ENCODE measurements around the gene SPATA2L.

SPATA2L gene

DNA sequence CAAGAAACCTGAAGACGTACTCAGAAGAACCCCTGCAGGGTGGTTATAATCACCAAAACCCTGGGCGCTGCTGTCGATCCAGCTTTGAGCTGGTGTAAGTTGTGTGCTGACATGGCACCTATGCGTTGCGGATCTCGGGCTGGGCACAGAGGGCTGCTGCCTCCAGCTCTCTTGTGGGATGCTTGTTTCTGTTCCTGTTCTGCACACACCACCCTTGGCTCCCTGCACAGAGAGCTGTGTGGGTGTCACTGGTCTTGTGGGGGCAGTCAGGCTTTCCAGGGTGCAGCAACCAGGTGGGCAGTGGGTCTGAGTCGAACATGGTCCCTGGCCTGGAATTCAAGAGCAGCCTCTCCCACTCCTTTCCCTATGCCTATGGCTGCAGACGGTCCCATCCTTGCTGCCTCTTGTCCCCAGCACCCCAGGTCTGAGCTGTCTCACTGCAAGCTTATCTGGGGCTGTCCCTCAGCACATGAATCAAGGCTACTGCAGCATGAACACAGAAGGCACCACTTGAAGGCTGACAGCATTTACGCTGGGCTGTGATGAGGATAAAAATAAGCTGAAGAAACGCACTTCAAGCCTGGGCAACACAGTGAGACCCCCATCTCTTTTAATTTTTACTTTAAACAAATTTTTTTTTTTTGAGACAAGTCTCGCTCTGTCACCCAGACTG lies 40.0 kb upstream of the SPATA2L start:
- no peak overlapping the region for H3K4me3 ChIP-seq (ENCODE audit: low read depth, low read length)
- TF ChIP-seq, protein P1, sequence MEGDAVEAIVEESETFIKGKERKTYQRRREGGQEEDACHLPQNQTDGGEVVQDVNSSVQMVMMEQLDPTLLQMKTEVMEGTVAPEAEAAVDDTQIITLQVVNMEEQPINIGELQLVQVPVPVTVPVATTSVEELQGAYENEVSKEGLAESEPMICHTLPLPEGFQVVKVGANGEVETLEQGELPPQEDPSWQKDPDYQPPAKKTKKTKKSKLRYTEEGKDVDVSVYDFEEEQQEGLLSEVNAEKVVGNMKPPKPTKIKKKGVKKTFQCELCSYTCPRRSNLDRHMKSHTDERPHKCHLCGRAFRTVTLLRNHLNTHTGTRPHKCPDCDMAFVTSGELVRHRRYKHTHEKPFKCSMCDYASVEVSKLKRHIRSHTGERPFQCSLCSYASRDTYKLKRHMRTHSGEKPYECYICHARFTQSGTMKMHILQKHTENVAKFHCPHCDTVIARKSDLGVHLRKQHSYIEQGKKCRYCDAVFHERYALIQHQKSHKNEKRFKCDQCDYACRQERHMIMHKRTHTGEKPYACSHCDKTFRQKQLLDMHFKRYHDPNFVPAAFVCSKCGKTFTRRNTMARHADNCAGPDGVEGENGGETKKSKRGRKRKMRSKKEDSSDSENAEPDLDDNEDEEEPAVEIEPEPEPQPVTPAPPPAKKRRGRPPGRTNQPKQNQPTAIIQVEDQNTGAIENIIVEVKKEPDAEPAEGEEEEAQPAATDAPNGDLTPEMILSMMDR (IDR thresholded peaks at IDR 0.05; ENCODE audit: low read depth, low read length), result no peak

DNA sequence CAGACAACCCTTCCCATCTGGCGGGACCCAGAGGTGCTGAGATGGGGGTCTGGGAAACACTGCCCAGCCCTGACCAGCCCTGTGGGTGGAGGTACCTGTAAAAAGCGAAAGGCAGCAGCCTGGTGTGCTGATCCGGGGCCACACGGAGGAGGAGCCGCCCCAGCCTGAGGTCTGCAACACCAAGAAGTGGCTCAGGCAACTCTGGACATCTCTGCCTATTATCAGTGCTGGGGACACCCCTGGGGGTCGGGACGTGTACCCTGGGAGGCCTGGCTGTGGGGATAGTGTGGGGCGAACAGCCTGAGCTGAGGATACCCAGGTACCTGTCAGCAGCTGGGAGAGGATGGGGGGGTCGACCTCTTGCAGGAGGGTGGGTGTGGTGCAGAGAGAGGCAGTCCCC lies 37.9 kb upstream of the SPATA2L start:
- TF ChIP-seq, protein P1 (IDR thresholded peaks at IDR 0.05; ENCODE audit: low read depth, low read length), result no peak
- no peak overlapping the region for H3K4me3 ChIP-seq (ENCODE audit: low read depth, low read length)

DNA sequence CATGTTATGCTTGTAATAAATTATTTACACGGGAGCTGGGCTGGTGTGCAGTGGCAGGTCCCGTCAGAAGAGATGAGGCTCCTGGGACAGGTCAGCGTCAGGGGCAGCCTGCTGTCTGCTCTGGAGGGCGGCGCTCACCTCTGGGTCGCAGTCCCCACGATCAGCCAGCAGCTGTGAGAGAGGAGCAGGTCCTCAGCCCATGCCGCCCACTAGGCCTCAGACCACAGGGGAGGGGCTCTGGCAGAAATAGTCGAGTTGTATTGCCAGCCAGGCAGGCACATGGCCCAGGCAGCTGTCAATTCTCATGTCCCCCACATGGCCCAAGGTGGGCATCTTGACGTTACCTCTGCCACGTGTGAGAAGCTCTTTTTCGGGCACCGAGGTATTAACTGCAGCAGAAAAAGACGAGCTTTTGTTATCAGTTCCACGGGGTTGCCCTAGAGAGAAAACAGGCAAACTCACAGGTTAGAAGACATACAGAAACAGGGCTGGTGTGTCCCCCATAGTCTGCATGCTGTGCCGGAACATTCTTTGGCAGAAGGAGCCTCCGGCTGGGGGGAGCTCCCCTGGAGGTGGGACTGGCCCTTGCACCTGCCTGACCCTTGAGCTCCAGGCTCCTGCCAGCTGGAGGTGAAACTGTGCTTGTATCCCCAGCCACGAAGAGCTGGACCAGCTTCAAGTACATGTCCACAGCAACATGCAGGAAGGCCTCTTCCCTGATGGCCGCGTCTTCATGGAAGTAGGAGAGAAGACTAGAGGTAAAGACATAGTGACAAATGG lies 37.2 kb upstream of the SPATA2L start:
- TF ChIP-seq, protein P1 (IDR thresholded peaks at IDR 0.05; ENCODE audit: low read depth, low read length), result no peak
- H3K4me3 ChIP-seq (ENCODE audit: low read depth, low read length), result no peak overlapping the region

DNA sequence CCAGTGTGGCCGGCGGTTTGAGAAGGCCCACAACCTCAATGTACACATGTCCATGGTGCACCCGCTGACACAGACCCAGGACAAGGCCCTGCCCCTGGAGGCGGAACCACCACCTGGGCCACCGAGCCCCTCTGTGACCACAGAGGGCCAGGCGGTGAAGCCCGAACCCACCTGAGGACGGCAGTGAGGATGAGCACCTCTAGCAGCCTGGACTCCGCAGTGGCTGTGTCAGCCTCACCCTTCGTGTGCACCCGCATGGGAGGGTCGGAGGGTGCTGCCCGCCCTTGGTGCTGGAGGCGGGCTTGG lies 36.5 kb upstream of the SPATA2L start:
- no peak overlapping the region for H3K4me3 ChIP-seq (ENCODE audit: low read depth, low read length)
- TF ChIP-seq, protein P1 (IDR thresholded peaks at IDR 0.05; ENCODE audit: low read depth, low read length), result no peak

DNA sequence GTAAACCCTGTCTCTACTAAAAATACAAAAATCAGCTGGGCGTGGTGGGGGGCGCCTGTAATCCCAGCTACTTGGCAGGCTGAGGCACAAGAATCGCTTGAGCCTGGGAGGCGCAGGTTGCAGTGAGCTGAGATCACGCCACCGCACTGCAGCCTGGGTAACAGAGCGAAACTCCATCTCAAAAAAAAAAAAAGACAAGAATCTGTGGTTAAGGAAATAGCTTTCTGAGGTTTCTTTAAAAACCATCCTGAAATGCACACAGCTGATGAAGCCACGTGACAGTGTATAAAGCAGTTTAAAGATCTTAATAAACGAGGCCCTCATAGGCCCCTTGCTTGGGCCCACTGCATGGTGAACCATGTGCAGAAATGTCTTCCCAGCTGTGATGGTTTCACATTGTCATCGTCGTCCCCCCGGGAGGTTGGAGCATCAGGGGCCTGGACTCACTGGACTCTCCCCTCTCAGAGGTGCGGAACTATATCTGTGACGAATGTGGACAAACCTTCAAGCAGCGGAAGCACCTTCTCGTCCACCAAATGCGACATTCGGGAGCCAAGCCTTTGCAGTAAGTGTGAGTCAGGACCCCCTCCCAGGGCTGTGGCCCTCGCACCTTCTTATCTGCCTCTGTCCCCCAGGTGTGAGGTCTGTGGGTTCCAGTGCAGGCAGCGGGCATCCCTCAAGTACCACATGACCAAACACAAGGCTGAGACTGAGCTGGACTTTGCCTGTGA lies 36.0 kb upstream of the SPATA2L start:
- TF ChIP-seq, protein P1 (IDR thresholded peaks at IDR 0.05; ENCODE audit: low read depth, low read length), result no peak
- H3K4me3 ChIP-seq (ENCODE audit: low read depth, low read length), result no peak overlapping the region

DNA sequence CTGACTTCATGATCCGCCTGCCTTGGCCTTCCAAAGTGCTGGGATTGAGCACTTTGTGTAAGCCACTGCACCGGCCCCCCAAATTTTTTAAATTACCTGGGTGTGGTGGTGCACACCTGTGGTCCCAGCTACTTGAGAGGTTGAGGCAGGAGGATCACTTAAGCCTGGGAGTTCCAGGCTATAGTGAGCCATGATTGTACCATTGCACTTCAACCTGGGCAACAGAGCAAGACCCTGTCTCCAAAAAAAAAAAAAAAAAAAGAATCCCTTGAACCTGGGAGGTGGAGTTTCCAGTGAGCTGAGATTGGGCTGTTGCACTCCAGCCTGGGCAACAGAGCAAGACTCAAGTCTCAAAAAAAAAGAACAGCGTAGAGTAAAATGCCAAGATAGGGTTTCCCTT lies 35.0 kb upstream of the SPATA2L start:
- TF ChIP-seq, protein P1 (IDR thresholded peaks at IDR 0.05; ENCODE audit: low read depth, low read length), result no peak
- H3K4me3 ChIP-seq (ENCODE audit: low read depth, low read length), result no peak overlapping the region

DNA sequence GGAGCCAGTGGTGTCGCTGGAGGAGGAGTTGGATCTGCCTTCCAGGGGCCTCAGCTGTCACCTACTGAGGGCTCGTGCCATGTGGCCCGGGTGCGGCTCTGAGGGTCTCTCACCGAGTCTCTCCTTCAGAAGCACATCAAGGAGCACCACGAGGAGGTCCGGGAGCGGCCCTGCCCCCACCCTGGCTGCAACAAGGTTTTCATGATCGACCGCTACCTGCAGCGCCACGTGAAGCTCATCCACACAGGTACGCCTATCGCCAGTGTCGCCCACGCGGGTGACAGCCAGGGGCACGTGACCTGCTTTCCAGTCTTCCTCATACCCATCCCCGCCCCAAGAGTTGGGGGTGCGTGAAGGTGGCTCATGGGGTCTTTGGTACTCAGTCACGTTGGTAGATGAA lies 32.3 kb upstream of the SPATA2L start:
- TF ChIP-seq, protein P1 (IDR thresholded peaks at IDR 0.05; ENCODE audit: low read depth, low read length), result no peak
- H3K4me3 ChIP-seq (ENCODE audit: low read depth, low read length), result no peak overlapping the region
